Mesothelial cell of epicardium (in vitro differentiated cells): Measurements from ENCODE around the gene MDC1. TPM values are rescaled to one million over a fixed set of nuclear protein-coding genes. Genes with fewer than 3 reads are reported as not detected.

Experiments used
- DNase-seq, 2 experiments: peaks; one replicate each; pipeline ENCODE4 v3.0.0; 2021; ENCODE audit warnings: low spot score in 2 of 2; ENCODE audit not compliant: unreplicated experiment in 2 of 2
- H3K27ac Mint-ChIP-seq: 2 replicates; pipeline ENCODE4 v1.8.0; 2021; ENCODE audit warnings: mixed read lengths
- H3K27me3 Mint-ChIP-seq: 2 replicates; pipeline ENCODE4 v1.8.0; 2021; ENCODE audit warnings: low read depth, mixed read lengths
- H3K36me3 Mint-ChIP-seq: 2 replicates; pipeline ENCODE4 v1.8.0; 2021; ENCODE audit warnings: mixed read lengths
- H3K4me1 Mint-ChIP-seq: 2 replicates; pipeline ENCODE4 v1.8.0; 2021; ENCODE audit warnings: mixed read lengths
- H3K4me3 Mint-ChIP-seq: 2 replicates; pipeline ENCODE4 v1.8.0; 2021; ENCODE audit warnings: mild to moderate bottlenecking, moderate library complexity, mixed read lengths
- H3K9me3 Mint-ChIP-seq: 2 replicates; pipeline ENCODE4 v1.8.0; 2021; ENCODE audit warnings: mixed read lengths
- CTCF ChIP-seq: fragments of 200-600 bp; sonication (generic); IDR thresholded peaks from one replicate; pipeline ENCODE4 v1.5.0; 2021; ENCODE audit warnings: antibody characterized with exemption; ENCODE audit not compliant: unreplicated experiment
- total RNA-seq: library from RNA; stranded (reverse); gene quantifications from 3 replicates; pipeline ENCODE4 v1.2.1, GENCODE V29; 2021

MDC1 gene
- total RNA-seq, 1 donor from 2014 or later = 51.9 TPM

- Mint-ChIP-seq H3K9me3 (no peaks in the 10 kb centered on the region), H3K27me3 (no peaks in the 10 kb centered on the region), H3K27ac (peak overlapping the region; percentile 10), H3K36me3 (no peaks in the 10 kb centered on the region), H3K4me3 (no peak overlapping the region), H3K4me1 (peaks cover 51% of the 10 kb centered on the region)
- DNase-seq = no peak
- no peak for TF ChIP-seq CTCF
Observed at GRCh38 chr6:30747902-30748769, 31.1 kb upstream of the MDC1 start.

- no peak overlapping the region for H3K4me3 Mint-ChIP-seq
- DNase-seq = no peak
- H3K4me1 Mint-ChIP-seq = peaks cover 43% of the 10 kb centered on the region
- no peaks in the 10 kb centered on the region for H3K27me3 Mint-ChIP-seq
- peak overlapping the region; percentile 7 for H3K27ac Mint-ChIP-seq
- no peaks in the 10 kb centered on the region for H3K36me3 Mint-ChIP-seq
- no peaks in the 10 kb centered on the region for H3K9me3 Mint-ChIP-seq
- TF ChIP-seq CTCF = no peak
Observed at GRCh38 chr6:30747300-30747687, 30.2 kb upstream of the MDC1 start.

- Mint-ChIP-seq H3K4me1 (peaks cover 42% of the 10 kb centered on the region), H3K27me3 (no peaks in the 10 kb centered on the region), H3K36me3 (peaks cover 11% of the 10 kb centered on the region), H3K9me3 (no peaks in the 10 kb centered on the region), H3K27ac (peak within 1 kb of the TSS; percentile 95), H3K4me3 (peak within 1 kb of the TSS; percentile 97)
- DNase-seq = peak; percentile 53 to 82
- TF ChIP-seq CTCF = peak; percentile 58
Observed at GRCh38 chr6:30744054-30744805, 27.1 kb upstream of the MDC1 start, which contains the start of gene IER3. Gene IER3, minus strand, starts transcription at chr6:30744547. Its CDS starts 29 bp downstream, at chr6:30744518.

- DNase-seq = peak in 1 of 2 experiments; percentile 54
- peak overlapping the region; percentile 95 for H3K27ac Mint-ChIP-seq
- peaks cover 18% of the 10 kb centered on the region for H3K36me3 Mint-ChIP-seq
- no peak for TF ChIP-seq CTCF
- H3K9me3 Mint-ChIP-seq = no peaks in the 10 kb centered on the region
- no peaks in the 10 kb centered on the region for H3K27me3 Mint-ChIP-seq
- peaks cover 39% of the 10 kb centered on the region for H3K4me1 Mint-ChIP-seq
- H3K4me3 Mint-ChIP-seq = peak overlapping the region; percentile 97
Observed at GRCh38 chr6:30743099-30744053, 26.3 kb upstream of the MDC1 start.
